GM18502 (cell line): ENCODE measurements around the gene LRRC49.

ENCODE experiments used
- ATAC-seq: cut with Tn5 transposase; IDR thresholded peaks from one replicate; pipeline ENCODE4 v1.9.1; 2021; ENCODE audit warnings: mild to moderate bottlenecking; ENCODE audit not compliant: unreplicated experiment, poor library complexity

The LRRC49 gene

GRCh38 chr15:71083349-71083748, 190.7 kb downstream of the LRRC49 start:
- no peak for ATAC-seq

- no peak for ATAC-seq
Observed at GRCh38 chr15:71084264-71084663, 191.6 kb downstream of the LRRC49 start.

DNA sequence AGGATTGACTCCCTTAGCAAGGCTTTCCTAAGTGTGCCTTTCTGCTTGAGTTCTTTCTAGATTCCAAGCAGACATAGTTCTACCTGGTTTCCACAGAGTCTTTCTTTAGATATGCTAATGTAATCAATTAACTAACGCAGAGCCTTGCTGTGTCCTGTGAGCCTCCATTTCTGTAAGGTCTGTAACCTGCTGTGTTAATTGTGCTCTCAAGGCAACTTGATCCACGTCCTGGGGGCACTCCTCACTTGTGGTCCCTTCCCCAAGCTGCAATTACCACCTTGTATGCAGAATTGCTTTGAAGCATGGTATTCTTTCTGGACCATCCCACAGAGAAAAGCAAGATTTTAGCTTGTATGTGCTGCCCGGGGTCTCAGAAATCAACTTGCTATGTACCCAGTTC, 193.2 kb downstream of the LRRC49 start:
- no peak for ATAC-seq

GRCh38 chr15:71088155-71088554, 195.5 kb downstream of the LRRC49 start:
- no peak for ATAC-seq

- no peak for ATAC-seq
Observed at GRCh38 chr15:71088683-71089082, 196.1 kb downstream of the LRRC49 start.

DNA sequence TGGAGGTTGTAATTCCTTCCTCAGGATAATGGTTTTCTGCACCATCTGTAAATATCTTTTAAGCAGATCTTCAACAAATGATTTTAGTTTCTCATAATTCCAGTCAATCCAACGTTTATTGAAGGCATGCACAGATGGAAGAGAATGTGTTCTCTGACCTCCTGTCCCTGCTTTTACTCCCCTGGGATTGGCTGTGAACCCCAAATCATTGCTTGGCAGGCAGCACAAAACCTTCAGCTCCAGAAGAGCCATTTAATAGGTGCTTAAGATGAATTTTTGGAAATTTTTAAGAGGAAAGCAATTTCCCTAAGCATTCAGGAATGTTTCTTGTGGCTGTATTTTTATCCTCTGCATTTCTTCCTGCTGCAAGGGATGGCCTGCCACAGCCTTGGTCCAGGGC, 197.2 kb downstream of the LRRC49 start:
- no peak for ATAC-seq

DNA sequence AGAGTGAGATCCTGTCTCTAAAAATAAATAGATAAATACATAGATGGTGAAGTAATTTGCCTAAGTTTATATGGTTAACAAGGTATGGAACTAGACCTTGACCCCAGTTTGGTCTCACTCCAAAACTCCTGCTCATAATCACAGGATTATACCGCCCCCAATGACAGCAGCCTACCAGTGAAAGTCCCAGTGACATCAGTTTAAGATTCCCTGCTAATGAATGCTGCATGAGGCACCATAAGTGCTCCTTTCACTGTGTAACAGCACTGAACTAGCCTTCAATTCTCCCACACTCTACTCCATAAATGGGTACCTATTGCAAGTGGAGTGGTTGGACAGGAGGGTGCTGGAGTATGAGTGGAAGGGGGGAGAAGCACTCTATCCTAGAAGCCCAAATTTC, 199.0 kb downstream of the LRRC49 start:
- ATAC-seq = no peak

DNA sequence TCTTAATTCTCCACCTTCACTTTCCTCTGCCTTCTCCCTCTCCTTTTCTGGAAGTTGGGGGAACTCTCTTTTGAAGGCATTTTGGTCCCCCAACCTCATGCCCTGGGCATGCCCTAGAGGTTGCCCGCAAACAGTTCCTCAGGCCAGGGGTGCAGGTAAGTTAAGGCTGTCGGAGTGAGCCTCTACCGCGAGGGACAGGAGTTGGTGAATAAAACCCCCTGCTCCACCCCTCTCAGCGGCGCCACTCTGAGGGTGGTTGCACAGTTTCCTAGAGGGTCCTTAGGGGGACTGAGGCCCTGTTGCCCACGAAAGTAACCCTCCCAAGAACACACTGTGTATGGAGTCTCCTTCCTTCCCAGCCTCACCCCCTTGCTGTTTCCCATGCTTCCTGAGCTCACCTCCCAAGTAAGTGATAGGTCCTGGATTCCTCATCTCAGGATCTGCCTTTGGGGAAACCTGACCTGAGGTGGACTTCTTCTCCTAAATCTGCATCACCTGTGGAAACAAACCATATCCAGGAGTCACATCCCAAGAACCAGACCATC, 199.5 kb downstream of the LRRC49 start:
- no peak for ATAC-seq

GRCh38 chr15:71093054-71094024, 200.7 kb downstream of the LRRC49 start:
- no peak for ATAC-seq

- ATAC-seq = no peak
Observed at GRCh38 chr15:71094137-71094536, 201.5 kb downstream of the LRRC49 start.

GRCh38 chr15:71096676-71097075, 204.1 kb downstream of the LRRC49 start:
- ATAC-seq = no peak

GRCh38 chr15:71097890-71098289, 205.3 kb downstream of the LRRC49 start:
- ATAC-seq = no peak

DNA sequence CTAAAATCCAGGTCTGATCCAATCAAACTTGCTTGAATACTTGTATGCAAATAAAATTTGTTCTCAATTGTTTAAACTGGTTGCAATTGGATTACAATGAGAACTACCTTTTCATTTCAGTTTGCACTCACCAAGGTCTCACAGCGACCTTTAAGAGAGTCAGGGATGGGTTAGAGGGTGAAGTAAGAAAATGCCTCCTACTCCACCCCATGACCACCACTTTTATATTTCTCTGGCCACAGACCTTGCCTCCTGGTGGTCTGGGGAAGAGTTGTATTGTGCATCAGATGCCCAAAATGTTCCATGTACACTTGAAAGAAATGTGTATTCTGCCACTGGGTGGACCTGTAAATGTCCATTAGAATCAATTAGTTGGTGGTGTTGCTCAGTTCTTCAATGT, 206.3 kb downstream of the LRRC49 start:
- ATAC-seq = no peak
